Lower leg skin (tissue), 4 donors: Measurements from ENCODE around the gene ARRDC1. TPM values are rescaled to one million over a fixed set of nuclear protein-coding genes. Genes with fewer than 3 reads are reported as not detected.

Source experiments
- DNase-seq, 2 donors: peaks; one replicate each; pipeline ENCODE4 v3.0.0-alpha.2; 2019; ENCODE audit warnings: low spot score in 2 of 2
- H3K4me3 ChIP-seq: fragments of 200-600 bp; sonication (generic); 2 replicates; pipeline ENCODE4 v1.5.1; 2017; ENCODE audit warnings: mild to moderate bottlenecking, low read depth; ENCODE audit not compliant: poor library complexity, severe bottlenecking
- CTCF ChIP-seq, 3 donors: fragments of 450-650 bp; IDR thresholded peaks; one replicate each; pipeline ENCODE4 v1.5.1; 2016; ENCODE audit warnings: antibody characterized with exemption in 3 of 3, mild to moderate bottlenecking in 3 of 3, moderate library complexity in 2 of 3
- POLR2A ChIP-seq, 2 donors: fragments of 450-650 bp; IDR thresholded peaks; one replicate each; pipeline ENCODE4 v1.6.1; 2016 to 2017; ENCODE audit warnings: antibody characterized with exemption in 2 of 2, mild to moderate bottlenecking in 1 of 2, moderate library complexity in 1 of 2
- WGBS, 2 donors: methylation state at CpG; one replicate each; pipeline ENCODE4 v1.1.5; 2018; 5-methylcytosine and 5-hydroxymethylcytosine counted together
- intact Hi-C: fragments of 100-400 bp; cut with DNase I; formaldehyde crosslinking; loops from one replicate; pipeline ENCODE4 v1.15.0; 2023; ENCODE audit warnings: low total_unique reads
- total RNA-seq, 4 donors: library from RNA; depleted of rRNA; stranded (reverse); fragments of >200 nt; gene quantifications; one replicate each; pipeline ENCODE4 v1.1.0, GENCODE V29; 2016

Gene ARRDC1
- total RNA-seq, 4 donors from 2014 or later = 69.4 to 161 (median 91.9) TPM

GRCh38 chr9:137630126-137630525 is 24.6 kb downstream of the ARRDC1 start:
- H3K4me3 ChIP-seq = no peak overlapping the region
- intact Hi-C loops = no loop called here
- TF ChIP-seq POLR2A (IDR thresholded peaks at IDR 0.05) (no peak), CTCF (IDR thresholded peaks at IDR 0.05) (no peak)
- DNase-seq = no peak
- 65 to 67% methylated on average over 1 of the region's 1 CpG for WGBS, 2 donors

- no peak for TF ChIP-seq POLR2A (IDR thresholded peaks at IDR 0.05)
- intact Hi-C loops = no loop called here
- H3K4me3 ChIP-seq = no peak overlapping the region
- DNase-seq = no peak
- WGBS, 2 donors = 65 to 77% methylated on average over 4 of the region's 4 CpGs
These were observed 25.2 kb downstream of the ARRDC1 start for GRCh38 chr9:137630679-137631078.

- TF ChIP-seq CTCF (IDR thresholded peaks at IDR 0.05) = no peak
- no peak for TF ChIP-seq POLR2A (IDR thresholded peaks at IDR 0.05)
- 91% methylated on average over 16 of the region's 16 CpGs for WGBS, 2 donors
- no peak overlapping the region for H3K4me3 ChIP-seq
- intact Hi-C loops = no loop called here
- DNase-seq = no peak
These were observed 26.1 kb downstream of the ARRDC1 start for GRCh38 chr9:137631345-137632229.

DNA sequence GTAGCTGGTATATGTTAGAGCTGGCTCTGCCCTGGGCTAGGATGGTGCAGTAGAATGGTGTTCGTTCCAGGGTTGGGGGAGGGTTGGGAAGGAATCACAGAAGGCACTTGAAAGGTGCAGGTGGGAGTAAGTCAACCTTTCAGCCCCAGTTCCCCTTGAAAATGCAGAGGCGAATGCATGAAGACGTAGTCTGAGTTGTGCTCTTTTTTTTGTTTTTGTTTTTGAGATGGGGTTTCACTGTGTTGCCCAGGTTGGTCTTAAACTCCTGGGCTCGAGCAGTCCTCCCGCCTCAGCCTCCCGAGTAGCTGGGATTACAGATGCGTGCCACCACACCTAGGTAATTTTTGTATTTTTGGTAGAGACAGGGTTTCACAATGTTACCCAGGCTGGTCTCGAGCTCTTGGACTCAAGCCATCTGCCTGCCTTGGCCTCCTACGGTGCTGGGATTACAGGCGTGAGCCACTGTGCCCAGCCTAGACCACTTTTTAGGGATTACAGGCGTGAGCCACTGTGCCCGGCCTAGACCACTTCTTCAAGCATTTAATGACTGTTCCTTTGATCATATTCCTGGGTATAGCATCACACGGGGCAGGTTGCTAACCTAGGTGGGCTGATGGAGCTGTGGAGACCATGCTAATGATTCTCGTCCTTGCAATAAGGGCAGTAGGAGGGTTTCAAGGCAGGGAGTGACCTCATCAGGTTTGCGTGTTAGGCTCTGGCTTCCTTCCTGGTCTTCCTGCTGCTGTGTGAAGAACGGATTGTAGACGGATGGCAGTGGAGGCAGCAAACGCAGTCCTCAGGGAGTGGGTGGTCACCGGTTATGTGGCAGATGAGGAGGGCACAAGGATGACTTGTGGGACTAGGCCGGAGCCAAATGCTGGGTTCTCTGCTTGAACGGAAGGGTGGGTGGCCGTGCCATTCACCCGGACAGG is 27.0 kb downstream of the ARRDC1 start:
- DNase-seq = no peak
- 71 to 76% methylated on average over 23 of the region's 23 CpGs for WGBS, 2 donors
- no peak overlapping the region for H3K4me3 ChIP-seq
- intact Hi-C loops = no loop called here
- TF ChIP-seq CTCF (IDR thresholded peaks at IDR 0.05) (no peak), POLR2A (IDR thresholded peaks at IDR 0.05) (no peak)

GRCh38 chr9:137634016-137634415 is 28.5 kb downstream of the ARRDC1 start:
- WGBS, 2 donors = 78 to 80% methylated on average over 5 of the region's 5 CpGs
- intact Hi-C loops = no loop called here
- TF ChIP-seq CTCF (IDR thresholded peaks at IDR 0.05) = no peak
- TF ChIP-seq POLR2A (IDR thresholded peaks at IDR 0.05) = no peak
- no peak for DNase-seq
- no peak overlapping the region for H3K4me3 ChIP-seq

DNA sequence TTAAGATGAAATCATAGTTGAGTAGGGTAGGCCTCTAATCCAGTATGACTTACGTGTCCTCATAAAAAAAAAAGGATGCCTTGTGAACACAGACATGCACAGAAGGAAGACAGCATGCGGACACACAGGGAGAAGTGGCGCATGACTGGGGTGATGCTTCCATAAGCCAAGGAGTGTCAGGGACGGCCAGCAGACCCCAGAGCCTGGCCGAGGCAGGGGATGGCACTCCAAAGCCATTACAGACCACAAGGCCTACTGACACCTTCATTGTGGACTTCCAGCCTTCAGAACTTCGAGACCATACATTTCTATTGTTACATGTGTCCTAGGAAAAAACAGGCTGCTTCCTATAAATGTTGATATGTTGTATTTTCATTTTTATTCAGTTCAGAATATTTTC is 33.2 kb downstream of the ARRDC1 start:
- no peak overlapping the region for H3K4me3 ChIP-seq
- DNase-seq = no peak
- 93 to 94% methylated on average over 6 of the region's 6 CpGs for WGBS, 2 donors
- TF ChIP-seq CTCF (IDR thresholded peaks at IDR 0.05) = no peak
- no peak for TF ChIP-seq POLR2A (IDR thresholded peaks at IDR 0.05)
- intact Hi-C loops = no loop called here
